Fibroblast of lung (primary cell): ENCODE results near the gene OST4. TPM values are rescaled to one million over a fixed set of nuclear protein-coding genes. Genes with fewer than 3 reads are reported as not detected.

Experiments used
- DNase-seq, 2 donors: peaks; one replicate each; pipeline versions ENCODE4 v3.0.0 to v3.0.0-alpha.2; 2010; ENCODE audit warnings: low read depth in 2 of 2
- H2AFZ ChIP-seq: 2 replicates; pipeline ENCODE4 v1.5.1; 2012; ENCODE audit warnings: low read length, control low read depth, inconsistent platforms
- H3K27ac ChIP-seq: 2 replicates; pipeline ENCODE4 v1.5.1; 2011; ENCODE audit warnings: low read length, control low read depth; ENCODE audit not compliant: insufficient read depth
- H3K27me3 ChIP-seq: 2 replicates; pipeline ENCODE4 v1.5.1; 2011; ENCODE audit warnings: mild to moderate bottlenecking, low read length; ENCODE audit not compliant: control insufficient read depth, insufficient read depth
- H3K36me3 ChIP-seq: 2 replicates; pipeline ENCODE4 v1.5.1; 2011; ENCODE audit warnings: low read length; ENCODE audit not compliant: control insufficient read depth, insufficient read depth
- H3K4me1 ChIP-seq: 2 replicates; pipeline ENCODE4 v1.5.1; 2011; ENCODE audit warnings: low read length; ENCODE audit not compliant: control insufficient read depth, insufficient read depth; ENCODE audit errors: extremely low read depth
- H3K4me2 ChIP-seq: 2 replicates; pipeline ENCODE4 v1.5.1; 2011; ENCODE audit warnings: low read length, control low read depth; ENCODE audit not compliant: insufficient read depth; ENCODE audit errors: extremely low read depth
- H3K4me3 ChIP-seq, 4 experiments: fragments of 200-600 bp in 1 of 4; sonication (generic) in 1 of 4; replicated peaks in 1 of 4; 2 replicates each; pipeline ENCODE4 v1.5.1; 2011 to 2016; ENCODE audit warnings: low read length in 4 of 4, low read depth in 3 of 4, mild to moderate bottlenecking in 3 of 4, control low read depth in 2 of 4, inconsistent platforms in 1 of 4, mixed read lengths in 1 of 4; ENCODE audit not compliant: insufficient read depth in 1 of 4; ENCODE audit errors: control extremely low read depth in 1 of 4
- H3K79me2 ChIP-seq: 2 replicates; pipeline ENCODE4 v1.5.1; 2012; ENCODE audit warnings: mild to moderate bottlenecking, low read length, inconsistent platforms; ENCODE audit not compliant: control insufficient read depth, insufficient read depth
- H3K9ac ChIP-seq: 2 replicates; pipeline ENCODE4 v1.5.1; 2011; ENCODE audit warnings: mild to moderate bottlenecking, low read length, control low read depth; ENCODE audit not compliant: insufficient read depth
- H3K9me3 ChIP-seq: 2 replicates; pipeline ENCODE4 v1.5.1; 2012; ENCODE audit warnings: low read depth, low read length; ENCODE audit not compliant: control insufficient read depth, insufficient read depth
- H4K20me1 ChIP-seq: 2 replicates; pipeline ENCODE4 v1.5.1; 2011; ENCODE audit warnings: low read length; ENCODE audit not compliant: control insufficient read depth, insufficient read depth; ENCODE audit errors: extremely low read depth
- CTCF ChIP-seq, 2 donors: IDR thresholded peaks in 1 of 2; conservative IDR thresholded peaks in 1 of 2; 1 replicate in 1 of 2; 2 replicates in 1 of 2; pipeline ENCODE4 v1.5.1; 2011 to 2012; ENCODE audit warnings: low read length in 2 of 2, control low read depth in 1 of 2, inconsistent platforms in 1 of 2, low read depth in 1 of 2, mild to moderate bottlenecking in 1 of 2
- EZH2 ChIP-seq: IDR thresholded peaks from 2 replicates; pipeline ENCODE4 v1.5.1; 2012; ENCODE audit warnings: low read length, control low read depth, mild to moderate bottlenecking; ENCODE audit errors: missing control alignments
- polyA plus RNA-seq, 2 donors: library from polyadenylated mRNA; depleted of rRNA in 1 of 2; stranded (reverse) in 1 of 2; unstranded in 1 of 2; fragments of >200 nt; gene quantifications; 2 replicates each; pipeline ENCODE4 v1.2.1, GENCODE V29; 2011 to 2012; ENCODE audit warnings: missing spikeins in 1 of 2
- total RNA-seq: library from RNA; depleted of rRNA; stranded (reverse); fragments of >200 nt; gene quantifications from 2 replicates; pipeline ENCODE4 v1.2.1, GENCODE V29; 2014

Gene OST4
- total and polyA plus RNA-seq, 2 donors (not counting 1 experiment from before 2014, with no cell fraction given), result 479 to 1,054 TPM

GRCh38 chr2:27057184-27057583, 14.3 kb downstream of the OST4 start:
- TF ChIP-seq CTCF (conservative IDR thresholded peaks at IDR 0.05 in 1 of 2, IDR thresholded peaks at IDR 0.05 in 1 of 2; ENCODE audit: low read depth in 1 of 2, low read length in 2 of 2) (no peak), EZH2 (no peak)
- peaks cover 14% of the 10 kb centered on the region for H3K36me3 ChIP-seq
- no peaks in the 10 kb centered on the region for H3K79me2 ChIP-seq
- H3K4me3 ChIP-seq, result no peak overlapping the region
- H3K4me2 ChIP-seq, result no peak overlapping the region
- no peaks in the 10 kb centered on the region for H3K9me3 ChIP-seq
- no peak overlapping the region for H2AFZ ChIP-seq
- H3K27me3 ChIP-seq, result no peaks in the 10 kb centered on the region
- H3K27ac ChIP-seq, result no peak overlapping the region
- H4K20me1 ChIP-seq, result no peaks in the 10 kb centered on the region
- DNase-seq, result no peak
- no peak overlapping the region for H3K9ac ChIP-seq
- no peaks in the 10 kb centered on the region for H3K4me1 ChIP-seq

DNA sequence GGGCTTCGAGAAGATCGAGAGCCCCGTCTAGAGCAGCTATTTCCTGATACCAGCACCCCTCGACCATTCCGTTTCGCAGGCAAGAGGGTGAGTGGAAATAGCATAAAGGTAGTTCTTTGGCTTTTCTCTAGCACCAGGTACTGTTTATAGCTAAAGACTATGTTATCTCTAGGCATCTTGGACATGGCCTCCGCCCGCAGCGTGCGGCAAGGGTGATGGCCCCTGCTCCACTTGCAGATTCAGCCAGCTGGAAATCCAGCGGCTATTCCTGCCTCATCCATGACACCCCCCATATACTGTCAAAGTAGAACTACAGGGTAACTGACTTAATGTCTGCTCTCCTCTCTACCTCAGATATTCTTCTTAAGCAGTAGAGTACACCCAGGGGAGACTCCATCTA, 16.7 kb downstream of the OST4 start:
- H4K20me1 ChIP-seq, result no peaks in the 10 kb centered on the region
- no peak overlapping the region for H3K27ac ChIP-seq
- no peaks in the 10 kb centered on the region for H3K4me1 ChIP-seq
- no peak for TF ChIP-seq CTCF (conservative IDR thresholded peaks at IDR 0.05 in 1 of 2, IDR thresholded peaks at IDR 0.05 in 1 of 2; ENCODE audit: low read depth in 1 of 2, low read length in 2 of 2)
- no peak for TF ChIP-seq EZH2
- no peak for DNase-seq
- no peaks in the 10 kb centered on the region for H3K79me2 ChIP-seq
- H3K4me3 ChIP-seq, result no peak overlapping the region
- no peak overlapping the region for H2AFZ ChIP-seq
- H3K36me3 ChIP-seq, result peaks cover 13% of the 10 kb centered on the region
- no peaks in the 10 kb centered on the region for H3K9me3 ChIP-seq
- no peak overlapping the region for H3K4me2 ChIP-seq
- no peaks in the 10 kb centered on the region for H3K27me3 ChIP-seq
- no peak overlapping the region for H3K9ac ChIP-seq

DNA sequence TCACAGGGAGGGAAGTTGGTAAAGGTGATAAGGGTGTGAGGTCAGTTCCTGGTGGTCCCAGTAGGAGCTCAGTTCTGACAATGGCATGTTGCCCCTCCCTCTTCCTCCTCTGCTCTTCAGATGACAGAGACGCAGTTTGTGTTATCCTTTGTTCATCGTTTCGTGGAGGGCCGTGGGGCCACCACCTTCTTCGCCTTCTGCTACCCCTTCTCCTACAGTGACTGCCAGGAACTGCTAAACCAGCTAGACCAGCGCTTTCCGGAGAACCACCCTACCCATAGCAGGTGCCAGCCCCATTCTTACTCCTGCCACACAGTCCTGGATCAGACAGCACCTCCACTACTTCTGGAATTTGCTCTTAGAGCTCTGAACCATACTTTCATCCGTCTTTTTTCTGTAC, 17.7 kb downstream of the OST4 start:
- Histone ChIP-seq H3K9ac (no peak overlapping the region), H3K9me3 (no peaks in the 10 kb centered on the region), H3K79me2 (no peaks in the 10 kb centered on the region), H3K4me1 (peaks cover 4% of the 10 kb centered on the region), H4K20me1 (no peaks in the 10 kb centered on the region), H3K4me3 (no peak overlapping the region), H3K27me3 (no peaks in the 10 kb centered on the region), H3K4me2 (no peak overlapping the region), H3K36me3 (peaks cover 12% of the 10 kb centered on the region), H3K27ac (no peak overlapping the region), H2AFZ (no peak overlapping the region)
- no peak for DNase-seq
- no peak for TF ChIP-seq EZH2
- no peak for TF ChIP-seq CTCF (conservative IDR thresholded peaks at IDR 0.05 in 1 of 2, IDR thresholded peaks at IDR 0.05 in 1 of 2; ENCODE audit: low read depth in 1 of 2, low read length in 2 of 2)
